Limb (tissue), 2 donors: ENCODE results near the gene MKRN2OS.

ENCODE experiments used
- DNase-seq, 2 donors: peaks; one replicate each; pipeline ENCODE4 v3.0.0-alpha.2; 2016; ENCODE audit errors: extremely low spot score in 2 of 2

MKRN2OS gene, protein sequence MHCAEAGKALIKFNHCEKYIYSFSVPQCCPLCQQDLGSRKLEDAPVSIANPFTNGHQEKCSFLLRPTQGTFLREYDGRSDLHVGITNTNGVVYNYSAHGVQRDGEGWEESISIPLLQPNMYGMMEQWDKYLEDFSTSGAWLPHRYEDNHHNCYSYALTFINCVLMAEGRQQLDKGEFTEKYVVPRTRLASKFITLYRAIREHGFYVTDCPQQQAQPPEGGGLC

DNA sequence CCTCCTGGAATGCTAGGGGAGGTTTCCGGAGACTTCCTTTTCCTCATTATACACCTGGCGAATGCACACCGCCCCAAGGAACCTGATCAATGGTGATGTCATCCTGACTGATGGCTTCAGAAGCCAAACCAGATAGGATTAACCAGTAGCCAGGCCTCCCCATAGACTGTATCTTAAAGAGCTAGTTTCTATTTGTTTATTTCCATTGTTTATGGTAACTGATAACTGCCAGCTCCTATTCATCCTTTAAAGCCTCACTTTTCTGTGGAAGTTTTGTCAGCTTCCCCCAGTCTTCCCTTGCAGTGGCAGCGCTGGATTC lies at the start of gene MKRN2OS:
MKRN2OS (minus strand) TSS at position 27 of the 319 bp plus-strand sequence. CDS start 35 bp downstream, outside the sequence.
- no peak for DNase-seq

DNA sequence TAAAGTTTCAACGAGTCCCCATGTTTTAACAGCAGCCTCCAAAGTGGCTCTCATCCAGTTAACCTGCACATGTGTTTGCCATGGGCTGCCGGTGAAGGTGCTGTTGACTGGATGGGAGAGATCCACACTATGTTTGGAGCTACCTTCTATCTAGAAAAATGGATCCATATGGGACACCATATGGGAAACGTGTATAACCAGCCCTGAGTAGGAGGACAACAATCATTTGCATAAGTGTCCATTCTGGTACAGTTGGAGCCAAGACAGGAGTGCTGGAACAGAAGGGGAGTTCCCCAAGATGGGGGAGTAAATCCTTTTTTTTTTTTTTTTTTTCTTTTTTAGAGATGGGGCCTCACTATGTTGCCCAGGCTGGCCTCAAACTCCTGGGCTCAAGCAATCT lies 48.2 kb upstream of the MKRN2OS start:
- DNase-seq = no peak

DNA sequence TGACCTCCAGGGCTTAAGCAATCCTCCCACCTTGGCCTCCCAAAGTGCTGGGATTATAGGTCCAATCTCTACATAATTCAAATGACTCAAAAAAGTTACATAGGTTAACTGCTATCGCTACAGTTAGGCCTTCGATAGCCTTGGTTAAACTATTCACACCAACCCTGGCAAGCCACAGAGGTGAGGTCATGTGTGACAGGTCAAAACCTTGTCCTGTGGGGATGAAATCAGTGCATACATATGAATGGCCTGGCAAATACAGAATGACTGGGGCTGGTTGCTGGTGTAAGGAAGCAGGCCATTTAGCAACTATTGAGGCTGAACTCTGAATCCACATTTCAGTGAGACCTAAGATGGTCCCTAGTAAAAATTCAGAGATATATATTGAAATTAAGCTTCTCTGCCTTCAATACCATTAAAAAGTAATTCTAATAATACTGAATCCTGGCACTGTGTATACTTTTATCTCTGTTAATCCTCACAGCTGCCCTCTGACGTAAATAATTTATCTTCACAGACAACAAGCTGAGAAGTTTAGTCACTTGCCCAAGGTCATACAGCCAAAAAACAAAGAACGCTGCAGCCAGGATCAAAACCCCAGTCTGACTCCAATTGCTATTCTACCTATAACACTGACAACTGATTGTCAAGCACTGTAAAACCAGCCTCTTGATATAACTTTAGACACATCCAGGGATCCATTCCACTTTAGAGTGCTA lies 46.9 kb upstream of the MKRN2OS start:
- DNase-seq = no peak

DNA sequence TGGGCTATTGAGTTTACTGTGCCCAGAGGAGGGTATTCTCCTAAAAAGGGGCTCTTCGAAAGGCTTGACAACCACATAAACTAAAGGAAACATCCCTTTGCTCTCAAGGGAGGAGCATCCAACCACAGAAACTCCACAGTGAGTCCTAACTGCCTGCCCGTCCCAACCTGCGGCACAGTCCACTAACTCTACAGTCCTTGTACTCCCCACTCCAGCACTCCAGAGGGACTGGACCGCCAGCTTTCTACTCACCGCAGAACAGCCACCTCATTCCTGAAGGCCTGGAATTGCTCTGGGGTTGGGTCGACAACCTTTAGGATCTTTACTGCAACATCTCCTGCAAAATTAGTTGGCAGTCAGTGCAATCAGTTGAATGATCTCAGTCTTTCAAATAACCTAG lies 46.2 kb upstream of the MKRN2OS start:
- DNase-seq = no peak

DNA sequence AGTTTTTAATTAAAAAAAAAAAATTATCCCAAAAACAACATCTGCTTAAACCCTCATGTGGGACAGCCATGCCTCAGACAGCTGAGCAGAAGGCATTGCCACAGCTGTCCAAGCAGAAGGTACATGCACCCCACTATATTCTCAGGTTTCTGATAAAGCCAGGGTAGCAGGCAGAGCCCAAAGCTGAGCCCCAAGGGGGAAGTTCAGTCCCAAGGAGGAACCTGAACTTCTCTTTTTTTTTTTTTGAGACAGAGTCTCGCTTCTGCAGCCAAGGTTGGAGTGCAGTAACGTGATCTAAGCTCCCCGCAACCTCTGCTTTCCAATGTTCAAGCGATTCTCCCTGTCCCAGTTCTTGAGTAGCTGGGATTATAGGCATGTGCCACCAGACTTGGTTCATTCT lies 44.8 kb upstream of the MKRN2OS start:
- DNase-seq = no peak

DNA sequence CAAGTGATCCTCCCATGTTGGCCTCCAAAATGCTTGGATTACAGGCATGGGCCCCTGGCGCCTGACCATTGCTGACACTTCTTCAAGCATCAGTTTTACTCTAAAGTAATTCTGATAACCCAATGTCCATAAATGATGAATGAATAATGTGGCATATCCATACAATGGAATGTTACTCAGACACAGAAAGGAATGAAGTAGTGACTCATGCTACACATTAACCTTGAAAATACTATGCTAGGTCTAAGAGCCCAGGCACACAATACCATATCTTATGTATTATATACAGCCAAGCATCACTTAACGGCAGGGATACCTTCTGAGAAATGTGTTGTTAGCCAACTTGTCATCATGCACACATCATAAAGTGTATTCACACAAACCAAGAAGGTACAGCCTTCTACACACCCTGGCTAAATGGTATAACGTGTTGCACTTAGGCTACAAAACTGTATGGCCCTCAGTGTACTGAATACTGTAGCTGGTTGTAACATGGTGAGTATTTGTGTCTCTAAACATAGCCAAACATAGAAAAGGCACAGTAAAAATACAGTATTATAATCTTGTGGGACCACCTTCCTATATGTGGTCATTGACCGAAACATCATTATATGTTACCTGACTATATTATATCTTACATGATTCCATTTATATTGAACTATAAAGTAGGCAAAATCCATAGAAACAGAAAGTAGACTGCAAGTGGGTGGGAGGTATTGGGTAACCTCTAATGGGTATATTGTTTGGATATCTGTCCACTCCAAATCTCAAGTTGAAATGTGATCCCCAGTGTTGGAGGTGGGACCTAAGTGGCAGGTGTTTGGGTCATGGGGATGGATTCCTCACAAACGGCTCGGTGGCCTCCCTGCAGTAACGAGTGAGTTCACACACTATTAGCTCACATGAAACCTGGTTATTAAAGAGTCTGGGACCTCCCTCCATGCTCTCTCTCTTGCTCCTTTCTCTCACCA lies 43.0 kb upstream of the MKRN2OS start:
- DNase-seq = no peak

DNA sequence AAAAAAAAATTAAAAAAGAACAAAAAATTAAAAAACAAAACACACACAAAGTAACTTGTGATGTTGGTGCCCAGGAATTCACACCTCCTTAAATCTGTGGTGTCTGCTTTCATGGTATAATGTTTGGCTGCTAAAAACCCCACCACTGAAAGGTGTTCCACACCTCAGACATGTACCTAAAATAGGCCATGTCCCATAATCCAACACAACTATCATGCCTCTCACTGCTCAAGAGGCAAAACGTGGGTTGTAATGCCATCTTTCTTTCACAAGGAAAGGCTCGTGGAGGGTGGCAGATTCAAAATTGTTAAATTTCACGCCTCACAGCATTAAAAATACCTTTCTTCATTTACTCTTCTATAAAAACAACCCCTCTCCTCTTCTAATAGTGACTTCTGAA lies 41.1 kb upstream of the MKRN2OS start:
- DNase-seq = no peak

DNA sequence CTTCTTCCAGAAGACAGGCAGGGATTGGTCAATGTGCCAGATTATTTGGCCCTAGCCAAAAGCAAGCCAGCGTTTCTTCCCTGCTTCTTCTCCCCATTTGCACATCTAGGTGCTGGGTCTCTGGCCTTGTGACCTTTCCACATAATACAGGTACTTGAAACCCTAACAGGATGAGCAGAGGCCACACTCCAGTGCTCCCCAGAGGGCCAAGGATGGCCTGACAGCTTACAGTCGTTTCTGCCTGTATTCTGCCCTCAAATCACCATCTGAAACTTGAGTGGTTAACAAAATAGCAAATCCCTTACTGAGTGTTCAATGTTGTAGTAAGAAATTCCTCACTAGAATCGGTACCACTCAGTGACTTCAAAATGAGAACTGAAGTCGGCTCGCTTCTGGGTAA lies 40.7 kb upstream of the MKRN2OS start:
- DNase-seq = no peak

DNA sequence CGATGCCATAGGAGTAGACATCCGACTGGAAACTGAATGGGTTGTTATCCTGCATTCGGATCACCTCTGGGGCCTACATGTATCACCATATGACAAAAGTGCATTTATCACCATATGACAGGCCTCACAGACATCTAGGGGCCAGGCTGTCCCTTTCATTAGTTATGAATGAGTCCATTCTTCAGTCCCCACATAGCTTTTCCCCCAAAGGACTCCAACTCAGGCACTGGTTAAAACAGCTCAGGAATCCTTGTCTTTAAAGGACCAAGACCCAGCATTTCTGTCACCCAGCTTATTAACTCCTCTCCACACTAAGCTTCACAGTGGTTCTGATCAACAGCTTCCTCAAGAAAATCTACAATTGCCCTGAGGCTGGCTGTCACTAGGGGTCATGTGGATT lies 39.9 kb upstream of the MKRN2OS start:
- no peak for DNase-seq

DNA sequence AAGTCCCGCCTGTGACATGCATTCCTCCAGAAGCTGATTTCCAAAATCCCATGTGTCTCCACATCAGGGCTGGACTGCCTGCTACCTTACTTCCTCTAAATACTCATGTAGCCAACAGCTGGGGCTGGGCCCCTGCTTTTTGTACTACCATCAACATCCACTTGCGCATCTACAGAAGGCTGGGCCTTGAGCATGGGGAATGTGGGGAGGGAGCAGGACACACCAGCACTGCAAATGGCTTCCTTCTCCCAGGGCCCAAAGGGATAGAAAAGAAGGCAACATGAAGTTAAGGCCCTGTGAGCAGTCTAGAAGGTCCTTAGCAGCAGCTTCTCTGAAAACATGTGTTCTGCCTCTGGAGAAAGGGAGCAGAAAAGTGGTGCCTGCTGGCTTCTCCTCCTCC lies 38.8 kb upstream of the MKRN2OS start:
- DNase-seq = no peak

DNA sequence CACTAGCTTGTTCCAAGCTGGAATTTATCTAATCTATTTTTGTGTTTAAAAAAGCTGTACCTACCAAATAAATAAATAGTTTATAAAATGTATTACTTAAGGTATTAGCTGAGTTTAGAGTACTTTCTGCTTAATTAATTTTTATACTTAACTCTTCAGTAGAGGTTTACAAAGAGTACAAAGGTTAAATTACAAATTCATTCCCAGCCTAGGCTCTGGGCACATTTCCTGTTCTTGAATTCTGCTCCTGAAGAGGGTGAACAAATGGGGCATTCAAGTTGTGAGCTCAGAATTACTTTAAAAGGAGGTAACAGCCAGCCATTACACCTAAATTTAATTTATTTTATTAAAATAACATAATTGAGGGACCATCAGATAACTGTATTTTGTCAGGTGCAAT lies 38.0 kb upstream of the MKRN2OS start:
- DNase-seq = no peak

DNA sequence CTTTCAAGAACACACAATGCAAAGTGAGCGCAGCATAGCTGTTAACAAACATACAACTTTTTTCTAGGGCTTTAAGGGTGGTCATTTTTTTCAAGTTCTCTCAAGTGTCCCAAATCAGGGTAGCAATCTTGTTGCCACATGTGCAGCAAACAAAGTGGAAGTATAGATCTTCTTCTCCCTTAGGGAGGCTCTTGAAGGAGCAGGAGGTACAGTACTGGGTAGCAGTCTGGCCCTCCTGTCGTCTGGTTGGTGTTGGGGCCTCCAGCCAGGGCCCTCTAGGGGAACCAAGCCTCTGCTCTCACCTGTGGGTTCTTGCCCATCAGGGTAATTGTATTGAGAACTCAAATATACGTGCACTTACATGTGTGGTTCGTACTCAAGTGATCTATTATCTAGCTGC lies 37.4 kb upstream of the MKRN2OS start:
- no peak for DNase-seq

DNA sequence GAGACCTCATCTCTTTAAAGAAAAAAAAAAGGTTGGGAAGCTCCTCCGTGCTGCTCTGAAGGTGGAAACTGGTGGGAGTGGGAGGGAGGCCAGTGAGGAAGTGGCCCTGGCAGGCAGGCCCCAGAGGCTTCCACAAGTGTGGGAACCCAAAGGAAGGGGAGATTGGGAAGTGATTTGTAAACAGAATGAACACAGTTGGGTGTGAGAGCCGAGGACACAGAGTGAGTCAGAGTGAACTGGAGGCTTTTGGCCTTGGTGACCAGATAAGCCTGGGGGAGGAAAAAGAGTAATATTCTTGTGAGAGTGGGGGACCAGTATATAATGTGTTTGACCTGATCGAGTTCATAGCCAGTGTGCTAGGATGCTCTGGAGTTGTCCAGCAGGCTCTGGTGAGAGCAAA lies 34.6 kb upstream of the MKRN2OS start:
- no peak for DNase-seq

DNA sequence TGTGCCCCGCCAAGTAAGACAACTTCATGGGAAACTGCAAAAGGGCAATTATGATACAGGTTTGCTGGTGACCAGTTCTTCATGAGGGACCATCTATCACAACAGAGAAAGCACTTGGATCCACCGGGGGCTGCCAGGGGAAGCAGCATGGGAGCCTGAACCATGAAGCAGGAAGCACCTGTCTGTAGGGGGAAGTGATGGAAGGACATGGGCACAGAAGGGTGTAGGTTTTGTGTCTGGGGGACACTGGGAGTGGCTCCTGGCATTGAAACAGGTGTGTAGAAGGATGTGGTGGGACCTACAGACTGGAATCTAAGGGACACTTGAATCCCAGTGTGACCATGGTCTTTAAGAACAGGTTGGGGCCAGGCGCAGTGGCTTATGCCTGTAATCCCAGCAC lies 34.2 kb upstream of the MKRN2OS start:
- no peak for DNase-seq

DNA sequence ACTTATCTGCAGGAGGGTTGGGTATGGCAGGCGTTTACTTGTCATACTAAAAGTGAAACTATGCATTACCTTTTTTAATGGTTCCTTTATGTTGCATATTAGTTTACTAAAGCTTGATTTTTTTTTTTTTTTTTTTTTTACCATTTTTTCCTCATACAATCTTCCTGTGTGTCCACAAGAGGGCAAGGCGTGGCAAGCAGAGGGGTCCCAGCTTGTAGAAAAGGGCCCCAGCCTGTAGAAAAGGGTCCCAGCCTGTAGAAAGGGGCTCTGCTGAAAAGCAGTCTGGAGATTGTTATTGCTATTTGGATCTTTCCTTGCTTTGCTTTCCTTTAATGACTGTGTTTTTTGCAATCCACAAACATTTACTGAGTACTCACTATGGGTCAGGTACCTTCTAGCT lies 33.4 kb upstream of the MKRN2OS start:
- DNase-seq = no peak

DNA sequence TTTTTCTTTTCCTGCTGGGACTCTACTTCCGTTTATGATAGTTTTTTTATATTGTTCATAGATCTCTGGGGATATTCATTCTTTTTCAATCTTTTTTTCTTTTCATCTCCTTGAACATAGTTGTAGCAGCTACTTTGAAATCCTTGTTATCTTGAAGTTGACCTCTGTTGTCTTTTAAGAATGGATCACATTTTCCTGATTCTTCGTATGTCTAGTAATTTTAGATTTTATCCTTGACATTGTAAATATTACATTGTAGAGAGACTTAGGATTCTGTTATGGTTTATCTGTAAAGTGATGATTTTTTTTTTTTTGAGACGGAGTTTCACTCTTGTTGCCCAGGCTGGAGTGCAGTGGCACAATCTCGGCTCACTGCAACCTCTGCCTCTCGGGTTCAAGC lies 32.1 kb upstream of the MKRN2OS start:
- no peak for DNase-seq

DNA sequence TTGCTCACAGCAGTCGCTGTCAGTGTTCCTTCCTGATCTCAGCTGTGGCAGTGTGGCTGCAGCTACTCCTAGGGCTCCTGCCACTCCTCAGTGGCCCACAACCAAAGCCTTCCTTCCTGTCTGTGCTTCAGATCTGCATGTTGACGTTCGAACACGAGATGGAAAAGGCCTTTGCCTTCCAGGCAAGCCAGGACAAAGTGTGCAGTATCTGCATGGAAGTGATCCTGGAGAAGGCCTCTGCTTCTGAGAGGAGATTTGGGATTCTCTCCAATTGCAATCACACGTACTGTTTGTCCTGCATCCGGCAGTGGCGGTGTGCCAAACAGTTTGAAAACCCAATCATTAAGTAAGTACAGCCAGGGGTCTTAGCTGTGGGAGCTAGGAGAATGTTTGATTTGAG lies 29.4 kb upstream of the MKRN2OS start:
- DNase-seq = no peak

DNA sequence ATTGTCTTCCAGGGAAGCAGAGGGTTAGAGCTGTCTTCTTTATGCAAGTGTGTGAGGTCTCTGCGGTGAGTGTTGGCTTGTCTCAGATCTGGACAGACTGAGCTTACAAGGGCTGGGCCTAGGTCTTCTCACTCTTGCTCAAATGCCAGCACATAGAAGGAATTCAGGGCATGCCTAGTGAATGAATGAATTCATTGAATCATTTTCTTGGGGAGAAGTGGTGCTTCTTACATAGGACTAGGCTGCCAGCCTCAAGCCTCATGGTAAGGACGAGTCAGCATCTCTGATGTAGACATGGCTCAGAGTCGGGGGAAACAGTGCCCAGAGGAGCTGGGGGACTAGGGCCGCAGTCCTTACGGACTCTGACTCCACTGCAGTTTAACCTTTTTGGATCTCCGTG lies 28.8 kb upstream of the MKRN2OS start:
- no peak for DNase-seq

DNA sequence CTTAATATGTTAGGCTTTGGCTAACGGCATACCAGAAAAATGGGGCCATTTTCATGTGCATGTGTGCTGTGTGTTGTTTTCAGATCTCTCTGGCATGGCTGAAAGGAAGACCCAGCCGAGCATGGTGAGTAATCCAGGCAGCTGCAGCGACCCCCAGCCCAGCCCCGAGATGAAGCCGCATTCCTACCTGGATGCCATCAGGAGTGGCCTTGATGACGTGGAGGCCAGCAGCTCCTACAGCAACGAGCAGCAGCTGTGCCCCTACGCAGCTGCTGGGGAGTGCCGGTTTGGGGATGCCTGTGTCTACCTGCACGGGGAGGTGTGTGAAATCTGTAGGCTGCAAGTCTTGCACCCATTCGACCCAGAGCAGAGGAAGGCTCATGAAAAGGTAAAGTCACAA lies 26.7 kb upstream of the MKRN2OS start:
- no peak for DNase-seq

DNA sequence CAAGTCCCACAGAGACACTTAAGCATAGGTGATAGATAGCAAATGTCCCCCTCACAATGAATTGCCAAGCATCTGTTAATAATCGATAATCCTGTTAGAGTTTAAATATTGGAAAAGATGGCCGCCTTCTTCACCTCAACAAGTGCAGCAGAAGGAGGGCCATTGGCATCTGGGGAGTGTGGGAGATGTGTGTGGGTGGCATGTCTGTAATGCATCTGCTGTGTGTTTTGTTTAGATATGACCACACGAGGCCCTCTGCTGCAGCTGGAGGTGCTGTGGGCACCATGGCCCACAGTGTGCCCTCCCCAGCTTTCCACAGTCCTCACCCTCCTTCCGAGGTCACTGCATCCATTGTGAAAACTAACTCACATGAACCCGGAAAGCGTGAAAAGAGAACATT lies 24.5 kb upstream of the MKRN2OS start:
- DNase-seq = no peak

DNA sequence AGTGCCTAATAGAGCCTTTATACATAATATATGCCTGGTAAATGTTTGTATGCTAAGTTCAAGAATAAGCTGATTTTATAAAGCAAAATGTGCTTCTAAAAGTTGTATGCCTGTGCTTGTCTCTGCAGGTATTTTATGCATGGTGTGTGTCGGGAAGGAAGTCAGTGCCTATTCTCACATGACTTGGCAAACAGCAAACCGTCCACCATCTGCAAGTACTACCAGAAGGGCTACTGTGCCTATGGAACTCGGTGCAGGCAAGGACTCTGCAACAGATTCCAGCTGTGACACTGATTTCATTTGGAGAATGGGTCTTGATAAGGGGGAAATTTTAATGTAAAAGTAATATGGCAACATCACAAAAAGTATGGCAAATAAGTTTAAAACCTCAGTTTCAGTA lies 23.4 kb upstream of the MKRN2OS start:
- DNase-seq = no peak

DNA sequence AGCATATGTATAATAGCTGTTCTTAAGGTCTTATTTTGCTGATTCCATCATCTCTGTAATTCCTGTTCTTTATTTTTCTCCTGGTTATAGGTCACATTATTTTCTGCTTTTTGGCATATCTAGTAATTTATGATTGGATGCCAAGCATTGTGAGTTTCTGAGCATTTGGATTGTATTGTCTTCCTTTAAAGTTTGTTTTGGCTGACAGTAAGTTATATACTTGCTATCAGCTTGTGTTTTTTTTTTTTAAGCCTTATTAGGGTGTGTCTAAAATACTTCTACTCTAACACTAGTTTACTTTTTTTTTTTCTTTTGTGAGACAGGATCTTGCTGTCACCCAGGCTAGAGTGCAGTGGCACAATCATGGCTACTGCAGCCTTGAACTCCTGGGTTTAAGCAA lies 21.7 kb upstream of the MKRN2OS start:
- no peak for DNase-seq

DNA sequence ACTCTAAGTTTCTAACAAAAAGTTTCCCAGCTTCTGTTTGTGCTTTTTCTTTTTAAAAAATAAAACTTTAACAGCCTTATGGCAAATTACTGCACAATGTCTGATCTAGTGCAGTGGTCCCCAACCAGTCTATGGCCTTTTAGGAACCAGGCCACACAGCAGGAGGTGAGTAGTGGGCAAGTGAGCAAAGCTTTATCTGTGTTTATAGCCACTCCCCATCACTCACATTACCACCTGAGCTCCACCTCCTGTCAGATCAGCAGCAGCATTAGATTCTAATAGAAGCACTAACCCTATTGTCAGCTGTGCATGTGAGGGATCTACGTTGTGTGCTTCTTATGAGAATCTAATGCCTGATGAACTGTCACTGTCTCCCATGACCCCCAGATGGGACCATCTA lies 17.2 kb upstream of the MKRN2OS start:
- DNase-seq = no peak
